HepG2 (cell line): ENCODE data around the gene ARHGEF3. TPM values are rescaled to one million over a fixed set of nuclear protein-coding genes. Genes with fewer than 3 reads are reported as not detected.

Source experiments
- BORCS8-MEF2B ChIP-seq: sonication (generic); formaldehyde crosslinking; IDR thresholded peaks from 2 replicates; pipeline ENCODE4 v1.8.0; 2022; ENCODE audit warnings: mild to moderate bottlenecking, missing genetic modification reagents
- BRCA1 ChIP-seq: sonication (generic); formaldehyde crosslinking; IDR thresholded peaks from 2 replicates; pipeline ENCODE4 v1.4.0; 2020; ENCODE audit warnings: missing genetic modification reagents
- CBX5 ChIP-seq: sonication (generic); formaldehyde crosslinking; IDR thresholded peaks from 2 replicates; pipeline ENCODE4 v1.4.0; 2020; ENCODE audit warnings: missing genetic modification reagents, borderline replicate concordance
- ELF3 ChIP-seq: IDR thresholded peaks from 2 replicates; pipeline ENCODE4 v1.6.1; 2016; ENCODE audit warnings: missing genetic modification reagents, missing compliant biosample characterization
- FOXA1 ChIP-seq, 2 experiments: fragments of 450-650 bp in 1 of 2; sonication (generic) in 1 of 2; formaldehyde crosslinking in 1 of 2; IDR thresholded peaks; 2 replicates each; pipeline versions ENCODE4 v1.4.0 to v1.6.1; 2016 to 2020; ENCODE audit warnings: missing genetic modification reagents in 1 of 2
- FOXA3 ChIP-seq: IDR thresholded peaks from 2 replicates; pipeline ENCODE4 v1.6.1; 2016; ENCODE audit warnings: missing genetic modification reagents, missing compliant biosample characterization
- HNRNPLL ChIP-seq: fragments of 200-400 bp; formaldehyde crosslinking; IDR thresholded peaks from 2 replicates; pipeline ENCODE4 v1.6.1; 2017; ENCODE audit warnings: mild to moderate bottlenecking, low read depth, low read length; ENCODE audit not compliant: poor library complexity, severe bottlenecking
- HOXA7 ChIP-seq: sonication (generic); formaldehyde crosslinking; IDR thresholded peaks from 2 replicates; pipeline ENCODE4 v1.8.1; 2022; ENCODE audit warnings: mild to moderate bottlenecking, missing genetic modification reagents, moderate library complexity
- MTF1 ChIP-seq: sonication (generic); formaldehyde crosslinking; IDR thresholded peaks from 2 replicates; pipeline ENCODE4 v1.5.0; 2020; ENCODE audit warnings: missing genetic modification reagents
- NCOR1 ChIP-seq: fragments of 200-600 bp; sonication (generic); IDR thresholded peaks from 2 replicates; pipeline ENCODE4 v1.7.0; 2017; ENCODE audit warnings: antibody characterized with exemption, low read length, borderline replicate concordance
- NFYB ChIP-seq: sonication (generic); formaldehyde crosslinking; IDR thresholded peaks from 2 replicates; pipeline ENCODE4 v1.4.0; 2020; ENCODE audit warnings: missing genetic modification reagents
- NFYC ChIP-seq: IDR thresholded peaks from 2 replicates; pipeline ENCODE4 v1.6.1; 2016; ENCODE audit warnings: missing genetic modification reagents, missing compliant biosample characterization
- RFXANK ChIP-seq: IDR thresholded peaks from 2 replicates; pipeline ENCODE4 v1.6.1; 2016
- RXRB ChIP-seq: IDR thresholded peaks from 2 replicates; pipeline ENCODE4 v1.6.1; 2016; ENCODE audit warnings: borderline replicate concordance, missing genetic modification reagents, missing compliant biosample characterization
- SMC3 ChIP-seq: IDR thresholded peaks from 2 replicates; pipeline ENCODE4 v1.6.1; 2011; ENCODE audit warnings: low read length, improper control_type of control experiment
- THYN1 ChIP-seq: sonication (generic); formaldehyde crosslinking; IDR thresholded peaks from 2 replicates; pipeline ENCODE4 v1.8.1; 2023; ENCODE audit warnings: low read depth, mild to moderate bottlenecking, moderate library complexity, missing genetic modification reagents, borderline replicate concordance
- TRIM22 ChIP-seq: fragments of 450-650 bp; IDR thresholded peaks from 2 replicates; pipeline ENCODE4 v1.6.1; 2017
- U2AF2 ChIP-seq: fragments of 200-400 bp; formaldehyde crosslinking; IDR thresholded peaks from 2 replicates; pipeline ENCODE4 v1.6.1; 2017; ENCODE audit warnings: low read depth, mild to moderate bottlenecking, low read length
- USF2 ChIP-seq, 2 experiments: sonication (generic) in 1 of 2; formaldehyde crosslinking in 1 of 2; IDR thresholded peaks; 2 replicates each; pipeline versions ENCODE4 v1.5.1 to v1.6.1; 2011 to 2020; ENCODE audit warnings: borderline replicate concordance in 1 of 2, low read depth in 1 of 2, low read length in 1 of 2, mild to moderate bottlenecking in 1 of 2, missing genetic modification reagents in 1 of 2, moderate library complexity in 1 of 2
- ZBTB46 ChIP-seq: sonication (generic); formaldehyde crosslinking; IDR thresholded peaks from 2 replicates; pipeline ENCODE4 v1.4.0; 2020; ENCODE audit warnings: mild to moderate bottlenecking, missing genetic modification reagents, borderline replicate concordance
- ZFY ChIP-seq: sonication (generic); formaldehyde crosslinking; IDR thresholded peaks from 2 replicates; pipeline ENCODE4 v1.4.0; 2020; ENCODE audit warnings: missing genetic modification reagents
- ZNF17 ChIP-seq: sonication (generic); formaldehyde crosslinking; IDR thresholded peaks from 2 replicates; pipeline ENCODE4 v1.5.0; 2020; ENCODE audit warnings: mild to moderate bottlenecking, missing genetic modification reagents
- ZNF3 ChIP-seq: IDR thresholded peaks from 2 replicates; pipeline ENCODE4 v1.7.0; 2017; ENCODE audit warnings: inconsistent platforms
- ZNF326 ChIP-seq: sonication (generic); formaldehyde crosslinking; IDR thresholded peaks from 2 replicates; pipeline ENCODE4 v1.4.0; 2020; ENCODE audit warnings: missing genetic modification reagents, borderline replicate concordance
- ZNF557 ChIP-seq: sonication (generic); formaldehyde crosslinking; IDR thresholded peaks from 2 replicates; pipeline ENCODE4 v1.4.0; 2020; ENCODE audit warnings: missing genetic modification reagents
- ZNF616 ChIP-seq: sonication (generic); formaldehyde crosslinking; IDR thresholded peaks from 2 replicates; pipeline ENCODE4 v1.5.0; 2020; ENCODE audit warnings: low read depth, mild to moderate bottlenecking, missing genetic modification reagents
- ZSCAN21 ChIP-seq: sonication (generic); formaldehyde crosslinking; IDR thresholded peaks from 2 replicates; pipeline ENCODE4 v1.8.0; 2022; ENCODE audit warnings: mild to moderate bottlenecking, missing genetic modification reagents, moderate library complexity, borderline replicate concordance
- polyA plus RNA-seq, 8 experiments: library from polyadenylated mRNA; depleted of rRNA in 3 of 8; stranded (reverse) in 7 of 8; unstranded in 1 of 8; fragments of >200 nt; fragmentation: Illumina TruSeq in 4 of 8; extraction: Trizol in 4 of 8; gene quantifications; 2 replicates each; pipeline versions ENCODE4 v1.2.1 to v1.2.3, GENCODE V29; 2011 to 2016; ENCODE audit warnings: low read depth in 4 of 8, missing spikeins in 1 of 8, mixed read lengths in 1 of 8; ENCODE audit not compliant: insufficient read depth in 1 of 8
- total RNA-seq, 5 experiments: library from RNA; depleted of rRNA; stranded (reverse); fragments of >200 nt; fragmentation: Illumina TruSeq; extraction: Trizol; gene quantifications; 2 replicates each; pipeline ENCODE4 v1.2.3, GENCODE V29; 2016; ENCODE audit warnings: low read depth in 1 of 5
- TF ChIP-seq, protein P1 (sequence below): IDR thresholded peaks from 2 replicates; pipeline ENCODE4 v1.6.1; 2012; ENCODE audit warnings: inconsistent platforms

ARHGEF3 gene
- total and polyA plus RNA-seq, 2 of the 13 experiments (the other 11 are each of a cell fraction or from before 2014, with no cell fraction given): 14.8 to 23.1 TPM

DNA sequence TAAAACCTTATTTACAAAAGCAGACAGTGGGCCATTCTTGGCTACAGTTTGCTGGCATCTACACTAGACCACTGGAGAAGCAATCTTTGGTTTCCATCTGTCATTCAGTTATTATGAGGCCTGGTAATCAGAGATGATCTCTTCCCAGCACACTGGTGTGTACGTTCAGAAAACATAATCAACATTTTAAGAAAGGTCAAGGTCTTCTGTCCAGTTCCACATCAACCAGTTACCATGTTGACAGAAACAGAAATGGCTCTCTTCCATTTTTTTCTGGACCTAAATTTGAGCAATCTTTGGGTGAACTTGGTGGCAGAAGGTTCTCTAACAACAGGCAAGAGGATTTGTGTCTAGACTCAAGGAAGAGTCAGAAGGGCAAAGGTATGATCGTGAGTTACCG, 29.8 kb upstream of the ARHGEF3 start (continued):
- TF ChIP-seq HNRNPLL (no peak), NFYC (no peak), FOXA1 (IDR thresholded peaks at IDR 0.05) (no peak), FOXA1 (CRISPR knock-in tag; IDR thresholded peaks at IDR 0.05) (peak; percentile 49), FOXA3 (CRISPR knock-in tag) (peak; percentile 57; the same call in 1 of the 2 replicates), MTF1 (CRISPR knock-in tag) (no peak), RXRB (CRISPR knock-in tag) (0 out of 2 replicates have a peak, but pooled peaks have one; percentile 25), BRCA1 (CRISPR knock-in tag) (no peak), HOXA7 (CRISPR knock-in tag) (no peak), THYN1 (CRISPR knock-in tag) (0 out of 2 replicates have a peak, but pooled peaks have one; percentile 39), ZSCAN21 (CRISPR knock-in tag) (no peak), CBX5 (CRISPR knock-in tag) (no peak), TRIM22 (no peak), USF2 (IDR thresholded peaks at IDR 0.05; ENCODE audit: low read depth, low read length) (no peak), USF2 (CRISPR knock-in tag; IDR thresholded peaks at IDR 0.05; ENCODE audit: borderline replicate concordance) (no peak), ZBTB46 (CRISPR knock-in tag) (no peak), BORCS8-MEF2B (CRISPR knock-in tag) (no peak), ZFY (CRISPR knock-in tag) (0 out of 2 replicates have a peak, but pooled peaks have one; percentile 13), RFXANK (no peak), NFYB (CRISPR knock-in tag) (no peak), ZNF616 (CRISPR knock-in tag) (no peak), ZNF557 (CRISPR knock-in tag) (no peak), ELF3 (CRISPR knock-in tag) (no peak), ZNF326 (no peak), ZNF3 (CRISPR knock-in tag) (no peak), ZNF17 (CRISPR knock-in tag) (no peak), SMC3 (no peak), U2AF2 (no peak), NCOR1 (no peak)
- TF ChIP-seq, protein P1, sequence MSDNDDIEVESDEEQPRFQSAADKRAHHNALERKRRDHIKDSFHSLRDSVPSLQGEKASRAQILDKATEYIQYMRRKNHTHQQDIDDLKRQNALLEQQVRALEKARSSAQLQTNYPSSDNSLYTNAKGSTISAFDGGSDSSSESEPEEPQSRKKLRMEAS: no peak
